IMR-90 (cell line): Measurements from ENCODE around the gene MANSC4. TPM values are rescaled to one million over a fixed set of nuclear protein-coding genes. Genes with fewer than 3 reads are reported as not detected.
A peak's percentile ranks its signal among the peaks of the same experiment; 100 is the strongest.

ENCODE experiments used
- ATAC-seq: fragments of 200-7000 bp; cut with Tn5 transposase; 2 replicates; pipeline ENCODE4 v1.9.1; 2020; ENCODE audit warnings: low read depth, mild to moderate bottlenecking, moderate library complexity
- BruUV-seq: library from RNA; stranded (reverse); fragments of 400-500 nt; replicated peaks from 2 replicates; lab custom pipeline; 2021; lab: Mats Ljungman, UMichigan
- CTCF ChIA-PET: fragments of 300-600 bp; formaldehyde crosslinking; extraction: SDS; loops from one replicate; lab custom pipeline; 2021; ENCODE audit warnings: antibody characterized with exemption; lab: Yijun Ruan, JAX
- POLR2A ChIA-PET: fragments of 300-600 bp; sonication (Branson Sonifier 250); formaldehyde crosslinking; loops from one replicate; lab custom pipeline; 2022; ENCODE audit warnings: antibody characterized with exemption; ENCODE audit not compliant: unreplicated experiment; lab: Charles Lee
- DNase-seq: peaks from one replicate; pipeline ENCODE4 v3.0.0; 2013
- H2AFZ ChIP-seq: replicated peaks from 2 replicates; pipeline ENCODE3; 2013; ENCODE audit warnings: low read length, mild to moderate bottlenecking; ENCODE audit not compliant: poor library complexity
- H2AK5ac ChIP-seq: 2 replicates; pipeline ENCODE4 v1.6.1; 2013; ENCODE audit warnings: low read depth, low read length, inconsistent platforms
- H2AK9ac ChIP-seq: replicated peaks from 2 replicates; pipeline ENCODE3; 2013; ENCODE audit warnings: mild to moderate bottlenecking, low read depth, low read length, moderate library complexity; ENCODE audit not compliant: poor library complexity
- H2BK120ac ChIP-seq: 2 replicates; pipeline ENCODE4 v1.6.1; 2013; ENCODE audit warnings: low read depth, low read length, inconsistent platforms
- H2BK15ac ChIP-seq: 3 replicates; pipeline ENCODE4 v1.6.1; 2013; ENCODE audit warnings: low read depth, low read length, inconsistent platforms
- H2BK20ac ChIP-seq: 2 replicates; pipeline ENCODE4 v1.6.1; 2013; ENCODE audit warnings: low read depth, mild to moderate bottlenecking, inconsistent platforms, low read length, moderate library complexity
- H2BK5ac ChIP-seq: 2 replicates; pipeline ENCODE4 v1.6.1; 2013; ENCODE audit warnings: mild to moderate bottlenecking, low read depth, low read length, inconsistent platforms; ENCODE audit not compliant: poor library complexity, severe bottlenecking
- H3K14ac ChIP-seq: replicated peaks from 2 replicates; pipeline ENCODE4 v1.6.1; 2013; ENCODE audit warnings: low read depth, low read length, inconsistent platforms
- H3K18ac ChIP-seq: 2 replicates; pipeline ENCODE4 v1.6.1; 2013; ENCODE audit warnings: low read depth, low read length, control low read depth
- H3K23ac ChIP-seq: 2 replicates; pipeline ENCODE4 v1.6.1; 2013; ENCODE audit warnings: low read depth, low read length, inconsistent platforms
- H3K27ac ChIP-seq: 2 replicates; pipeline ENCODE4 v1.5.1; 2013; ENCODE audit warnings: mild to moderate bottlenecking, control low read depth, low read length; ENCODE audit not compliant: insufficient read depth
- H3K27me3 ChIP-seq: 2 replicates; pipeline ENCODE4 v1.6.1; 2013; ENCODE audit warnings: low read length; ENCODE audit not compliant: control insufficient read depth, insufficient read depth
- H3K36me3 ChIP-seq: 2 replicates; pipeline ENCODE4 v1.6.1; 2013; ENCODE audit warnings: low read length, mixed read lengths; ENCODE audit not compliant: control insufficient read depth, insufficient read depth
- H3K4ac ChIP-seq: 2 replicates; pipeline ENCODE4 v1.6.1; 2013; ENCODE audit warnings: low read depth, low read length, inconsistent platforms
- H3K4me1 ChIP-seq: 2 replicates; pipeline ENCODE4 v1.6.1; 2013; ENCODE audit warnings: low read length, mixed read lengths; ENCODE audit not compliant: control insufficient read depth, insufficient read depth
- H3K4me2 ChIP-seq: 2 replicates; pipeline ENCODE4 v1.6.1; 2013; ENCODE audit warnings: low read depth, mild to moderate bottlenecking, control low read depth, low read length, moderate library complexity
- H3K4me3 ChIP-seq: 2 replicates; pipeline ENCODE4 v1.5.1; 2013; ENCODE audit warnings: low read depth, mild to moderate bottlenecking, control low read depth, low read length, moderate library complexity; ENCODE audit not compliant: insufficient read depth
- H3K56ac ChIP-seq: 2 replicates; pipeline ENCODE4 v1.6.1; 2013; ENCODE audit warnings: low read length, inconsistent platforms; ENCODE audit not compliant: insufficient read depth; ENCODE audit errors: extremely low read depth
- H3K79me1 ChIP-seq, 2 experiments: 2 replicates each; pipeline ENCODE4 v1.6.1; 2013; ENCODE audit warnings: low read length in 2 of 2, inconsistent platforms in 1 of 2, low read depth in 1 of 2
- H3K9ac ChIP-seq: 2 replicates; pipeline ENCODE4 v1.6.1; 2013; ENCODE audit warnings: low read depth, low read length, control low read depth
- H3K9me1 ChIP-seq: 2 replicates; pipeline ENCODE4 v1.6.1; 2013; ENCODE audit warnings: low read length, inconsistent platforms; ENCODE audit not compliant: insufficient read depth
- H3K9me3 ChIP-seq: 2 replicates; pipeline ENCODE4 v1.6.1; 2013; ENCODE audit warnings: low read length; ENCODE audit not compliant: control insufficient read depth, insufficient read depth
- H4K20me1 ChIP-seq: 2 replicates; pipeline ENCODE4 v1.6.1; 2013; ENCODE audit warnings: low read length, inconsistent platforms; ENCODE audit not compliant: insufficient read depth
- H4K5ac ChIP-seq: 2 replicates; pipeline ENCODE4 v1.6.1; 2013; ENCODE audit warnings: mild to moderate bottlenecking, low read depth, low read length, control low read depth
- H4K8ac ChIP-seq, 2 experiments: 2 replicates each; pipeline ENCODE4 v1.6.1; 2013; ENCODE audit warnings: low read depth in 2 of 2, low read length in 2 of 2, control low read depth in 1 of 2, inconsistent platforms in 1 of 2
- H4K91ac ChIP-seq: 2 replicates; pipeline ENCODE4 v1.6.1; 2013; ENCODE audit warnings: low read depth, low read length, inconsistent platforms; ENCODE audit not compliant: insufficient read depth
- BHLHE40 ChIP-seq: fragments of 150-350 bp; IDR thresholded peaks from 2 replicates; pipeline ENCODE4 v1.6.1; 2016; ENCODE audit warnings: mild to moderate bottlenecking, low read depth, low read length
- CEBPB ChIP-seq: IDR thresholded peaks from 2 replicates; pipeline ENCODE4 v1.6.1; 2012; ENCODE audit warnings: low read depth, low read length, improper control_type of control experiment
- CHD1 ChIP-seq: IDR thresholded peaks from 2 replicates; pipeline ENCODE4 v1.6.1; 2012; ENCODE audit warnings: low read depth, low read length, improper control_type of control experiment
- ELK1 ChIP-seq: fragments of 150-350 bp; IDR thresholded peaks from 2 replicates; pipeline ENCODE4 v1.6.1; 2016; ENCODE audit warnings: low read depth, mild to moderate bottlenecking, low read length, moderate library complexity, borderline replicate concordance
- FOS ChIP-seq: fragments of 150-350 bp; IDR thresholded peaks from 2 replicates; pipeline ENCODE4 v1.6.1; 2016; ENCODE audit warnings: low read depth, low read length
- MAFK ChIP-seq: IDR thresholded peaks from 2 replicates; pipeline ENCODE4 v1.6.1; 2012; ENCODE audit warnings: low read depth, low read length, improper control_type of control experiment
- MAZ ChIP-seq: IDR thresholded peaks from 2 replicates; pipeline ENCODE4 v1.6.1; 2012; ENCODE audit warnings: low read depth, mild to moderate bottlenecking, low read length, improper control_type of control experiment, moderate library complexity, borderline replicate concordance
- NFE2L2 ChIP-seq: fragments of 150-350 bp; IDR thresholded peaks from 2 replicates; pipeline ENCODE4 v1.6.1; 2016; ENCODE audit warnings: low read depth, mild to moderate bottlenecking, low read length
- RAD21 ChIP-seq: IDR thresholded peaks from 2 replicates; pipeline ENCODE4 v1.6.1; 2012; ENCODE audit warnings: low read length, improper control_type of control experiment
- RCOR1 ChIP-seq: IDR thresholded peaks from 2 replicates; pipeline ENCODE4 v1.6.1; 2012; ENCODE audit warnings: mild to moderate bottlenecking, low read length, improper control_type of control experiment; ENCODE audit not compliant: insufficient replicate concordance
- RFX5 ChIP-seq: IDR thresholded peaks from 2 replicates; pipeline ENCODE4 v1.8.0; 2012; ENCODE audit warnings: low read depth, mild to moderate bottlenecking, low read length, moderate library complexity
- SMC3 ChIP-seq: fragments of 150-350 bp; IDR thresholded peaks from 2 replicates; pipeline ENCODE4 v1.6.1; 2016; ENCODE audit warnings: low read depth, mild to moderate bottlenecking, antibody characterized with exemption, low read length, moderate library complexity
- USF2 ChIP-seq: fragments of 150-350 bp; IDR thresholded peaks from 2 replicates; pipeline ENCODE4 v1.6.1; 2017; ENCODE audit warnings: mild to moderate bottlenecking, antibody characterized with exemption, low read length, low read depth
- WGBS, 2 experiments: methylation state at CpG; one replicate each; pipeline versions ENCODE4 v1.1.5 to v1.1.7; 2013; ENCODE audit warnings: missing lambda C conversion rate in 2 of 2; ENCODE audit not compliant: insufficient read length in 1 of 2; ENCODE audit errors: extremely low coverage in 2 of 2; 5-methylcytosine and 5-hydroxymethylcytosine counted together
- dilution Hi-C: fragments of 300-500 bp; cut with HindIII; formaldehyde crosslinking; loops from one replicate; pipeline ENCODE4 v1.14.3; 2018; ENCODE audit warnings: low sequenced_read_pairs; ENCODE audit not compliant: unreplicated experiment
- in situ Hi-C: fragments of 300-500 bp; cut with MboI; formaldehyde crosslinking; loops from 3 replicates; pipeline ENCODE4 v1.14.3; 2019; ENCODE audit warnings: low sequenced_read_pairs, inconsistent platforms, mixed read lengths
- intact Hi-C: fragments of 100-400 bp; cut with micrococcal nuclease; formaldehyde crosslinking; loops from 2 replicates; pipeline ENCODE4 v1.10.0; 2022
- polyA plus RNA-seq, 3 experiments: library from polyadenylated mRNA; depleted of rRNA; stranded (reverse); fragments of >200 nt; gene quantifications; 2 replicates each; pipeline ENCODE4 v1.2.3, GENCODE V29; 2012; ENCODE audit warnings: low replicate concordance in 1 of 3
- total RNA-seq: library from RNA; depleted of rRNA; stranded (reverse); fragments of >200 nt; gene quantifications from 2 replicates; pipeline ENCODE4 v1.2.3, GENCODE V29; 2012
- TF ChIP-seq, protein P1 (sequence below): conservative IDR thresholded peaks from 2 replicates; pipeline ENCODE4 v1.5.1; 2012; ENCODE audit warnings: mild to moderate bottlenecking, low read depth, low read length, improper control_type of control experiment

MANSC4 gene
- total and polyA plus RNA-seq, 2 of the 4 experiments (the other 2 are of a cell fraction), result not detected

DNA sequence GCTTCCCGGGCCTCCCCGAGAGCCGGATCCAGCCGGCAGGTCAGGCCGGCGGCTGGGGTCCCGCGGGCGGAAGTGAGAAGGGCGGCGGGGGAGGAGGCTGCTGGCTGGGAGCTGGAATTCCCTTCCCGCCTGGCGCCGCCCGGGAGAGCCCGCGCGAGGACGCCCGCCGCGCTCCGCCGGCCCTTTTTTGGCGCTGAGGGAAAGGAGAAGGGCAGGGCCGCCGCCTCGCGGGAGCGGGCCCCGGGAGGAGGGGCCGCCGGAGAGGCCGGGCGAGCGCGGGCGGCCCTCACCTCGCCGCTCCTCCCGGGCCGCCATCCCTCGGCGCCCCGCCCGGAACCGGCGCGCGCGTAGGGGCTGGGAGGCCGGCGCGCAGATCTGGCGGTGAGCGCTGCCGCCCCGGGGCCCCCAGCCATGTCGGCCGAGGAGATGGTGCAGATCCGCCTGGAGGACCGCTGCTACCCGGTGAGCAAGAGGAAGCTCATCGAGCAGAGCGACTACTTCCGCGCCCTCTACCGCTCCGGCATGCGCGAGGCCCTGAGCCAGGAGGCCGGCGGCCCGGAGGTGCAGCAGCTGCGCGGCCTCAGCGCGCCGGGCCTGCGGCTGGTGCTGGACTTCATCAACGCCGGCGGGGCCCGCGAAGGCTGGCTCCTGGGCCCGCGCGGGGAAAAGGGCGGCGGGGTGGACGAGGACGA, at the start of gene MANSC4, which contains the start of gene KLHL42 (continued):
- TF ChIP-seq RCOR1, result no peak

DNA sequence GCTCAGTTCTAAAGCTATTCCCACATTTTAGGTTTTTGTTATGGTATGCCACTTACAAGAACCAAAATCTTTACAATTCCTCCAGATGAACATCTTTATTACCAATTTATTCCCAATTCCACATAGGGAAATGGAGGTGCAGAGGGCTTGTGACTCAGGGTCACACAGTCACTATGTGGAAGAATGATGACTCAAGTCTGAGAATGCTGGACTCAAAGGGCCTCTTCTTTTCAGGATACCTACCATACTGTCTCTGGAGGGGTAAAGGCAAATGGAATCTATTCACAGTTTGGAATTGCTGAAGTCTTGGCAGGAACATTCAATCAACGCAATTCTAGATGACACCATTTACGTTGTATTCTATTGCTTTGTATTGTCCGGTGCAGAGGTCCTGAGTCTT, 48.2 kb upstream of the MANSC4 start:
- no TSS peak for BruUV-seq
- in situ Hi-C loops, result no loop called here
- WGBS, 2 experiments, result no CpG with 5 or more reads among the region's 3 CpGs
- no peak for TF ChIP-seq USF2
- TF ChIP-seq NFE2L2, result no peak
- no peak for TF ChIP-seq ELK1
- TF ChIP-seq RFX5, result no peak
- TF ChIP-seq, protein P1, sequence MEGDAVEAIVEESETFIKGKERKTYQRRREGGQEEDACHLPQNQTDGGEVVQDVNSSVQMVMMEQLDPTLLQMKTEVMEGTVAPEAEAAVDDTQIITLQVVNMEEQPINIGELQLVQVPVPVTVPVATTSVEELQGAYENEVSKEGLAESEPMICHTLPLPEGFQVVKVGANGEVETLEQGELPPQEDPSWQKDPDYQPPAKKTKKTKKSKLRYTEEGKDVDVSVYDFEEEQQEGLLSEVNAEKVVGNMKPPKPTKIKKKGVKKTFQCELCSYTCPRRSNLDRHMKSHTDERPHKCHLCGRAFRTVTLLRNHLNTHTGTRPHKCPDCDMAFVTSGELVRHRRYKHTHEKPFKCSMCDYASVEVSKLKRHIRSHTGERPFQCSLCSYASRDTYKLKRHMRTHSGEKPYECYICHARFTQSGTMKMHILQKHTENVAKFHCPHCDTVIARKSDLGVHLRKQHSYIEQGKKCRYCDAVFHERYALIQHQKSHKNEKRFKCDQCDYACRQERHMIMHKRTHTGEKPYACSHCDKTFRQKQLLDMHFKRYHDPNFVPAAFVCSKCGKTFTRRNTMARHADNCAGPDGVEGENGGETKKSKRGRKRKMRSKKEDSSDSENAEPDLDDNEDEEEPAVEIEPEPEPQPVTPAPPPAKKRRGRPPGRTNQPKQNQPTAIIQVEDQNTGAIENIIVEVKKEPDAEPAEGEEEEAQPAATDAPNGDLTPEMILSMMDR, result no peak
- no peak for TF ChIP-seq BHLHE40
- no peak for TF ChIP-seq RAD21
- no peak for TF ChIP-seq FOS
- TF ChIP-seq CEBPB, result no peak
- no peak for TF ChIP-seq SMC3
- no peak for TF ChIP-seq MAZ
- no peak for TF ChIP-seq CHD1
- TF ChIP-seq MAFK, result no peak

More for the DNA sequence above, 48.2 kb upstream of the MANSC4 start:
- no peak overlapping the region for H3K4me2 ChIP-seq
- H3K27ac ChIP-seq, result no peak overlapping the region
- H2BK120ac ChIP-seq, result no peak overlapping the region
- no peaks in the 10 kb centered on the region for H3K9me1 ChIP-seq
- no peak overlapping the region for H2BK20ac ChIP-seq
- no peaks in the 10 kb centered on the region for H3K27me3 ChIP-seq
- H2BK5ac ChIP-seq, result no peak overlapping the region
- no peak overlapping the region for H3K56ac ChIP-seq
- ChIA-PET POLR2A (no interaction called here), CTCF (no interaction called here)
- ATAC-seq, result peak; percentile 54; the same call in 1 of the 2 replicates
- intact Hi-C loops (no loop called here), dilution Hi-C loops (no loop called here)
- no peaks in the 10 kb centered on the region for H3K9me3 ChIP-seq
- H3K4me3 ChIP-seq, result no peak overlapping the region
- H2AFZ ChIP-seq, result no peak overlapping the region
- H4K5ac ChIP-seq, result no peak overlapping the region
- H2BK15ac ChIP-seq, result no peak overlapping the region
- no peaks in the 10 kb centered on the region for H3K36me3 ChIP-seq
- no peak overlapping the region for H2AK5ac ChIP-seq
- no peak overlapping the region for H3K9ac ChIP-seq
- H3K23ac ChIP-seq, result no peak overlapping the region
- no peak overlapping the region for H3K14ac ChIP-seq
- no peaks in the 10 kb centered on the region for H3K79me1 ChIP-seq
- no peak overlapping the region for H4K8ac ChIP-seq
- no peak overlapping the region for H2AK9ac ChIP-seq
- DNase-seq, result peak; percentile 52
- no peaks in the 10 kb centered on the region for H4K20me1 ChIP-seq
- H3K4me1 ChIP-seq, result no peaks in the 10 kb centered on the region
- H3K18ac ChIP-seq, result no peak overlapping the region
- H4K91ac ChIP-seq, result no peak overlapping the region
- no peak overlapping the region for H3K4ac ChIP-seq
